ENCODE results near the gene AVP. TPM values are rescaled to one million over a fixed set of nuclear protein-coding genes. Genes with fewer than 3 reads are reported as not detected.

AVP gene
- total RNA-seq, 1 donor from 2014 or later, result not detected

DNA sequence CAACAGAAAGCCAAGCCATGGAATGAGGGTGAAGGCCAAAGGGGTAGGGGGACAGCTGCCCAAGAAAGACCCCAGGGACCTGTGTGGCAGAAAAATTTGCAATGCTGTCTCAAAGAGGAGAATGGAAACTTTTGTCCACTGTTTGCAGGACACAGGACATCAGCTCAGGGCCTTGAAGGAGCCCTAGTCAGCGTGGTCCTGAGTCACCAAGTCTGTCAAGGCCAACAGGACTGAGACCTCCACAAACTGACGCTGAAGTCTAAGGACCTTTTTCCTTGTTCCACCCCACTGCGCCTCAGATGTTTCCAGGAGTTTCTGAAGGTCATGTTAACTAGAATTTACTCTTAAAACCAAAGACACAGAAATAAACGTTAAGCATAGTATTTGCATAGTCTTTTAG lies 31.8 kb upstream of the AVP start:
- Histone ChIP-seq H3K27ac (no peak overlapping the region), H3K27me3 (no peaks in the 10 kb centered on the region), H3K4me3 (no peak overlapping the region), H3K9me3 (no peaks in the 10 kb centered on the region), H3K36me3 (peaks cover 0 to 13% of the 10 kb centered on the region in 2 donors), H3K4me1 (no peaks in the 10 kb centered on the region)
- no peak for DNase-seq (ENCODE audit: extremely low spot score in 2 of 2)
- TF ChIP-seq POLR2AphosphoS5 (IDR thresholded peaks at IDR 0.05; ENCODE audit: insufficient read depth in 1 of 2, low read depth in 1 of 2) (no peak), POLR2A (IDR thresholded peaks at IDR 0.05) (no peak)
- TF ChIP-seq, protein P1, sequence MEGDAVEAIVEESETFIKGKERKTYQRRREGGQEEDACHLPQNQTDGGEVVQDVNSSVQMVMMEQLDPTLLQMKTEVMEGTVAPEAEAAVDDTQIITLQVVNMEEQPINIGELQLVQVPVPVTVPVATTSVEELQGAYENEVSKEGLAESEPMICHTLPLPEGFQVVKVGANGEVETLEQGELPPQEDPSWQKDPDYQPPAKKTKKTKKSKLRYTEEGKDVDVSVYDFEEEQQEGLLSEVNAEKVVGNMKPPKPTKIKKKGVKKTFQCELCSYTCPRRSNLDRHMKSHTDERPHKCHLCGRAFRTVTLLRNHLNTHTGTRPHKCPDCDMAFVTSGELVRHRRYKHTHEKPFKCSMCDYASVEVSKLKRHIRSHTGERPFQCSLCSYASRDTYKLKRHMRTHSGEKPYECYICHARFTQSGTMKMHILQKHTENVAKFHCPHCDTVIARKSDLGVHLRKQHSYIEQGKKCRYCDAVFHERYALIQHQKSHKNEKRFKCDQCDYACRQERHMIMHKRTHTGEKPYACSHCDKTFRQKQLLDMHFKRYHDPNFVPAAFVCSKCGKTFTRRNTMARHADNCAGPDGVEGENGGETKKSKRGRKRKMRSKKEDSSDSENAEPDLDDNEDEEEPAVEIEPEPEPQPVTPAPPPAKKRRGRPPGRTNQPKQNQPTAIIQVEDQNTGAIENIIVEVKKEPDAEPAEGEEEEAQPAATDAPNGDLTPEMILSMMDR (IDR thresholded peaks at IDR 0.05), result no peak
- intact Hi-C loops (cut with DNase I), result loop anchor here (10.0 kb wide), 1 partner anchor 62 kb away; no protein-coding TSS in a partner anchor

DNA sequence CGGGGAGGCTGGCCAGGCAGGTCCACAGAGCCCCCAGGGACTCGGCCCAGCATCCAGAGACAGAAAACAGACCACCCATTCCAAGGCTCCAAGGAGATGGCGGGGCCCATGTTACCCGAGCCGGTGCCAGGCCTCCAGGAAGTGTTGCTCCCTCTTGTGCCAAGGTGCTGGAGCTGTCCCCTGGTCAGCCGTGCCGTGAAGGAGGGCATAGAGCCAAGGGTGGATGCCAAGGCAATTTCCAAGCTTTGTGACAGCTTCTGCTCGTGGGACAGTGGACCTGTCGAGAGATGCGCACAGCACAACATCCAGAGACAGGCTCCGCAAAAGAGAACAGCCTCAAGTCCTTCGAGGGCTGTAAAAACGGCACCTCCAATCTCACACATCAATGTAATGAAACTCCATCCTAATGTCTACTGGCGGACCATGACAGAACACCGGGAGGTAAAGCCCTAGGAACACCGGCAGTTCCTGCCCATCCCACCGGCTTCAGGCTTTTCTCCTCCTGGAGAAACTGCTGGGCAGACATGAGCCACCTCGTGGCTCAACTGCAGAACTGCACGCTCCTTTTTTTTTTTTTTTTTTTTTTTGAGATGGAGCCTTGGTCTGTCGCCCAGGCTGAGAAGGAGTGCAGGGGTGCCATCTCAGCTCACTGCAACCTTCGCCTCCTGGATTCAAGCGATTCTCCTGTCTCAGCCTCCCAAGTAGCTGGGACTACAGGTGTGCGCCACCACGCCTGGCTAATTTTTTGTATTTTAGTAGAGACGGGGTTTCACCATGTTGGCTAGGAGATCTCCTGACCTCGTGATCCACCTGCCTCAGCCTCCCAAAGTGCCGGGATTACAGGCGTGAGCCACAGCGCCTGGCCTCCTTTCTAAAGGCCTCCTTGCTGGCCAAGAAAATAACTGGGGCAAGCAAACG lies 30.9 kb upstream of the AVP start:
- no peak overlapping the region for H3K27ac ChIP-seq
- no peaks in the 10 kb centered on the region for H3K27me3 ChIP-seq
- intact Hi-C loops (cut with DNase I), result loop anchor here (10.0 kb wide), 1 partner anchor 61 kb away; no protein-coding TSS in a partner anchor
- H3K36me3 ChIP-seq, result peaks cover 0 to 9% of the 10 kb centered on the region in 2 donors
- H3K9me3 ChIP-seq, result no peaks in the 10 kb centered on the region
- no peak for DNase-seq (ENCODE audit: extremely low spot score in 2 of 2)
- H3K4me1 ChIP-seq, result no peaks in the 10 kb centered on the region
- H3K4me3 ChIP-seq, result no peak overlapping the region
- no peak for TF ChIP-seq POLR2AphosphoS5 (IDR thresholded peaks at IDR 0.05; ENCODE audit: insufficient read depth in 1 of 2, low read depth in 1 of 2)
- TF ChIP-seq, protein P1 (IDR thresholded peaks at IDR 0.05), result peak; percentile 19 to 70 (median 37)
- TF ChIP-seq POLR2A (IDR thresholded peaks at IDR 0.05), result no peak

DNA sequence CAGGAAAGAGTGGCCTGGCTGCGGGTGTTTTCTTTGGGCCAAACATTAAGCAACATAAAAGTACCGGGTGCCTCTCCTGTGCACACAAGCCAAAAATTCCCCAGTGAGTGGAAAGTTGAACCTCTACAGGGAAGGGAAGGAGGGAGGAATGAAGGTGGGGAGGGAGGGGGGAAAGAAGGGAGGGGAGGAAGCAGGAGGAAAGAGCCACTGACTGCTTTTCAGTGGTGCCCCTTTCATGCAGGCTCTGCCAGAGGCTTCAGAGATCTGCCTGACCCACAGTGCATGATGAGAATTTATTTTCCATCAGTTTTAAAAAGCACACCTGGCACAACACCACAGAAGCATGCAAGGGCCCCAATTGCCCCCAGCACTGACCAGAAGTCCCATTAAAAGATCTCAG lies 27.5 kb upstream of the AVP start:
- Histone ChIP-seq H3K9me3 (no peaks in the 10 kb centered on the region), H3K36me3 (peaks cover 0 to 23% of the 10 kb centered on the region in 2 donors), H3K27ac (no peak overlapping the region), H3K4me1 (no peaks in the 10 kb centered on the region), H3K27me3 (no peaks in the 10 kb centered on the region), H3K4me3 (no peak overlapping the region)
- DNase-seq (ENCODE audit: extremely low spot score in 2 of 2), result no peak
- intact Hi-C loops (cut with DNase I), result loop anchor here (10.0 kb wide), 1 partner anchor 57 kb away; no protein-coding TSS in a partner anchor
- TF ChIP-seq POLR2AphosphoS5 (IDR thresholded peaks at IDR 0.05; ENCODE audit: insufficient read depth in 1 of 2, low read depth in 1 of 2), result no peak
- TF ChIP-seq POLR2A (IDR thresholded peaks at IDR 0.05), result no peak
- TF ChIP-seq, protein P1 (IDR thresholded peaks at IDR 0.05), result no peak

DNA sequence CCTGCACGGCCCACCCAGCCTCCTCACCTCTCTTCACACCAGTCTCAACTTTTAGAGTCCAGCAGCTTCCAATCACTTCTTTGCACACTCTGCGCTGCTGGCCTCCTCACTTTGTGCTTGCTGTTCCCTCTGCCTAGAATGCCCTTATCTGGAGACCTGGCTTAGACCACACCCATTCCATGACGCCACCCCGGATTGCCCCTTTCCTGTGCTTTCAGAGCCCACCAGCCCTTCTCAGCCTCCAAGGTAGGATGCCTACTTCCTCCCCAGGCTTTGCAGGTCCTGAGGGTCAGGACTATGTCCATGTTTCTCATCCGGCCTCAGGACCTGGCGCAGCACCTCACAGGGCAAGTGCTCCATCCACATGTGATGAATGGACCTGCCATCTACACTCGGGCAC lies 27.0 kb upstream of the AVP start:
- H3K27me3 ChIP-seq, result no peaks in the 10 kb centered on the region
- no peaks in the 10 kb centered on the region for H3K9me3 ChIP-seq
- H3K4me1 ChIP-seq, result no peaks in the 10 kb centered on the region
- peaks cover 0 to 23% of the 10 kb centered on the region in 2 donors for H3K36me3 ChIP-seq
- no peak overlapping the region for H3K27ac ChIP-seq
- DNase-seq (ENCODE audit: extremely low spot score in 2 of 2), result no peak
- intact Hi-C loops (cut with DNase I), result loop anchor here (10.0 kb wide), 1 partner anchor 57 kb away; no protein-coding TSS in a partner anchor
- H3K4me3 ChIP-seq, result no peak overlapping the region
- no peak for TF ChIP-seq POLR2AphosphoS5 (IDR thresholded peaks at IDR 0.05; ENCODE audit: insufficient read depth in 1 of 2, low read depth in 1 of 2)
- TF ChIP-seq, protein P1 (IDR thresholded peaks at IDR 0.05), result no peak
- no peak for TF ChIP-seq POLR2A (IDR thresholded peaks at IDR 0.05)

All from vagina (tissue), 2 donors.